Endodermal cell (in vitro differentiated cells): ENCODE measurements around the gene CAMTA1. TPM values are rescaled to one million over a fixed set of nuclear protein-coding genes. Genes with fewer than 3 reads are reported as not detected.
"Not testable (repeated sequence)": the region's sequence is repeated elsewhere in the genome, so short reads cannot be mapped to it uniquely, and the experiment has no call there.

ENCODE experiments used
- DNase-seq: peaks from one replicate; pipeline ENCODE4 v3.0.0-alpha.2; 2017
- H3K27ac ChIP-seq: 2 replicates; pipeline ENCODE4 v1.5.1; 2013; ENCODE audit warnings: mild to moderate bottlenecking, low read depth, low read length, moderate library complexity
- H3K27me3 ChIP-seq: 2 replicates; pipeline ENCODE4 v1.6.1; 2013; ENCODE audit warnings: mild to moderate bottlenecking, low read length, moderate library complexity; ENCODE audit not compliant: insufficient read depth, control insufficient read depth, poor library complexity, severe bottlenecking
- H3K36me3 ChIP-seq: 2 replicates; pipeline ENCODE4 v1.7.0; 2013; ENCODE audit warnings: mild to moderate bottlenecking, low read length, moderate library complexity; ENCODE audit not compliant: control insufficient read depth, insufficient read depth
- H3K4me1 ChIP-seq: one replicate; pipeline ENCODE4 v1.7.0; 2013; ENCODE audit warnings: low read length; ENCODE audit not compliant: control insufficient read depth, insufficient read depth
- H3K4me3 ChIP-seq: 2 replicates; pipeline ENCODE4 v1.5.1; 2013; ENCODE audit warnings: mild to moderate bottlenecking, low read length, moderate library complexity
- H3K9ac ChIP-seq: 2 replicates; pipeline ENCODE4 v1.6.1; 2013; ENCODE audit warnings: mild to moderate bottlenecking, low read length, moderate library complexity; ENCODE audit not compliant: poor library complexity, severe bottlenecking; ENCODE audit errors: extremely low read depth
- H3K9me3 ChIP-seq: 2 replicates; pipeline ENCODE4 v1.6.1; 2013; ENCODE audit warnings: mild to moderate bottlenecking, low read length, moderate library complexity; ENCODE audit not compliant: control insufficient read depth
- H3K27ac Mint-ChIP-seq: 2 replicates; pipeline ENCODE4 v1.8.0; 2020; ENCODE audit warnings: mixed read lengths
- H3K27me3 Mint-ChIP-seq: 2 replicates; pipeline ENCODE4 v1.8.0; 2021; ENCODE audit warnings: mild to moderate bottlenecking, mixed read lengths; ENCODE audit not compliant: insufficient read depth
- H3K36me3 Mint-ChIP-seq: 2 replicates; pipeline ENCODE4 v1.8.0; 2020; ENCODE audit warnings: low read depth, mixed read lengths
- H3K4me1 Mint-ChIP-seq: 2 replicates; pipeline ENCODE4 v1.8.0; 2020; ENCODE audit warnings: mixed read lengths
- H3K4me3 Mint-ChIP-seq: 2 replicates; pipeline ENCODE4 v1.8.0; 2020; ENCODE audit warnings: mild to moderate bottlenecking, moderate library complexity, mixed read lengths
- H3K9me3 Mint-ChIP-seq: 2 replicates; pipeline ENCODE4 v1.8.0; 2020; ENCODE audit warnings: mild to moderate bottlenecking, mixed read lengths
- WGBS, 2 experiments: methylation state at CpG; one replicate each; pipeline versions ENCODE4 v1.1.5 to v1.1.7; 2013; ENCODE audit warnings: missing lambda C conversion rate in 2 of 2, mixed read lengths in 1 of 2; ENCODE audit not compliant: insufficient coverage in 1 of 2, insufficient read length in 1 of 2; 5-methylcytosine and 5-hydroxymethylcytosine counted together
- total RNA-seq, 2 donors: library from RNA; stranded (reverse); fragmentation: NEBNext Ultra II Directional in 1 of 2; extraction: Animal tissue kit (Norgen Biotek cat#: 25700) in 1 of 2; gene quantifications; 2 replicates in 1 of 2; 3 replicates in 1 of 2; pipeline ENCODE4 v1.2.1, GENCODE V29; 2021
- TF ChIP-seq, protein P1 (sequence below): fragments of 200-600 bp; sonication (generic); conservative IDR thresholded peaks from 2 replicates; pipeline ENCODE4 v1.5.0; 2021; ENCODE audit warnings: antibody characterized with exemption, mild to moderate bottlenecking

The CAMTA1 gene
- total RNA-seq, 2 donors from 2014 or later, result 123 to 137 TPM

DNA sequence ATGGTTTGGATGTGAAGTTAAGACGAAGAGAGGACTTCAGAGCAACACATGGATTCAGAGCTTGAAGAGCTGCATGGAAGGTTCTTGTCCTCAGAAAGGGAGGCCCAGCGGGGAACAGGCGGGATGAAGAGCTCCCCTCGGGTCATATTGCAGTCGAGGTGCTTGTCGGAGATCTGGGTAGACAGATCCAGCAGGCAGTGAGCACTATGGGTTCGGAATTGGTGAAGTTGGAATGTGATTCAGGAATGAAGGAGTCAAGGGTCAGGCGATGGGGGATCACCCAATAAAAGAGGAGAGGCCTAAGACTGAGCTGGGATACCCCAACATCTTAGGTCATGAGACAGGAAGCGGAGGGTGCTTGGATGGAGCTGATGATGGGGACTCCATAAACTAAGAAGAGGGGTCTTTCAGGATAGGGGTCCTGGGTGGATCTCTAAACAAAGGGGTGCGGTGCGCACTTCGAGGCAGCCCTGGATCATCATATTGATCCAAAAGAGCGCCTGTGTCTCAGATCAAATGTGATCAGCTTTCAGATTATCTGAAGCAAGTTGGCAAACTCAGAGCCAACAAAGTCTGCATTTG lies 809.6 kb downstream of the CAMTA1 start:
- no peaks in the 10 kb centered on the region for H3K9me3 ChIP-seq
- WGBS, 2 experiments, result 93 to 94% methylated on average over 13 of the region's 13 CpGs
- TF ChIP-seq, protein P1, sequence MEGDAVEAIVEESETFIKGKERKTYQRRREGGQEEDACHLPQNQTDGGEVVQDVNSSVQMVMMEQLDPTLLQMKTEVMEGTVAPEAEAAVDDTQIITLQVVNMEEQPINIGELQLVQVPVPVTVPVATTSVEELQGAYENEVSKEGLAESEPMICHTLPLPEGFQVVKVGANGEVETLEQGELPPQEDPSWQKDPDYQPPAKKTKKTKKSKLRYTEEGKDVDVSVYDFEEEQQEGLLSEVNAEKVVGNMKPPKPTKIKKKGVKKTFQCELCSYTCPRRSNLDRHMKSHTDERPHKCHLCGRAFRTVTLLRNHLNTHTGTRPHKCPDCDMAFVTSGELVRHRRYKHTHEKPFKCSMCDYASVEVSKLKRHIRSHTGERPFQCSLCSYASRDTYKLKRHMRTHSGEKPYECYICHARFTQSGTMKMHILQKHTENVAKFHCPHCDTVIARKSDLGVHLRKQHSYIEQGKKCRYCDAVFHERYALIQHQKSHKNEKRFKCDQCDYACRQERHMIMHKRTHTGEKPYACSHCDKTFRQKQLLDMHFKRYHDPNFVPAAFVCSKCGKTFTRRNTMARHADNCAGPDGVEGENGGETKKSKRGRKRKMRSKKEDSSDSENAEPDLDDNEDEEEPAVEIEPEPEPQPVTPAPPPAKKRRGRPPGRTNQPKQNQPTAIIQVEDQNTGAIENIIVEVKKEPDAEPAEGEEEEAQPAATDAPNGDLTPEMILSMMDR, result no peak
- DNase-seq, result no peak
- H3K4me1 Mint-ChIP-seq, result peaks cover 4% of the 10 kb centered on the region
- no peak overlapping the region for H3K9ac ChIP-seq
- H3K9me3 Mint-ChIP-seq, result peaks cover 12% of the 10 kb centered on the region
- H3K36me3 Mint-ChIP-seq, result no peaks in the 10 kb centered on the region
- no peak overlapping the region for H3K4me3 ChIP-seq
- peaks cover 8% of the 10 kb centered on the region for H3K4me1 ChIP-seq
- H3K27ac ChIP-seq, result no peak overlapping the region
- no peak overlapping the region for H3K27ac Mint-ChIP-seq
- H3K27me3 ChIP-seq, result no peaks in the 10 kb centered on the region
- no peak overlapping the region for H3K4me3 Mint-ChIP-seq
- H3K27me3 Mint-ChIP-seq, result no peaks in the 10 kb centered on the region
- no peaks in the 10 kb centered on the region for H3K36me3 ChIP-seq

DNA sequence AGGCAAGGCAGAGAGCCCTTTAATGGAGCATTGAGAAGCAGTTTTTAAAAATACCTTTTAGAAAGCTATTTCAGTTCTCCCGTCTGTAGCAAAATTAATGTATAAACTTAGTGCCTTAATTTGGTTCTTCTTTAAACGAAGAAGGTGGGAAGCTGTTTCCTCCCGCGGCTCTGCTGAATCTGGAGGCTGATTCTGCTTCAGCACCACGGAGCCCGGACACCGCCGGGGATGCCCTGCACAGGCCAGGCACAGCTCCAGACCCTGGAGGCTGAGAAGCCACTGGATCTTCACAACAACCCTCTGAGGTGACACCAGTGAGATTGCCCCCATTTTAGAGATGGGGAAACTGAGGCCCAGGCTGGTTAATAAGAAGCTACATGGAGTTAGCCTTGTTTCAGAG lies 810.1 kb downstream of the CAMTA1 start:
- Mint-ChIP-seq H3K9me3 (peaks cover 18% of the 10 kb centered on the region), H3K27ac (no peak overlapping the region)
- no peak overlapping the region for H3K4me3 ChIP-seq

DNA sequence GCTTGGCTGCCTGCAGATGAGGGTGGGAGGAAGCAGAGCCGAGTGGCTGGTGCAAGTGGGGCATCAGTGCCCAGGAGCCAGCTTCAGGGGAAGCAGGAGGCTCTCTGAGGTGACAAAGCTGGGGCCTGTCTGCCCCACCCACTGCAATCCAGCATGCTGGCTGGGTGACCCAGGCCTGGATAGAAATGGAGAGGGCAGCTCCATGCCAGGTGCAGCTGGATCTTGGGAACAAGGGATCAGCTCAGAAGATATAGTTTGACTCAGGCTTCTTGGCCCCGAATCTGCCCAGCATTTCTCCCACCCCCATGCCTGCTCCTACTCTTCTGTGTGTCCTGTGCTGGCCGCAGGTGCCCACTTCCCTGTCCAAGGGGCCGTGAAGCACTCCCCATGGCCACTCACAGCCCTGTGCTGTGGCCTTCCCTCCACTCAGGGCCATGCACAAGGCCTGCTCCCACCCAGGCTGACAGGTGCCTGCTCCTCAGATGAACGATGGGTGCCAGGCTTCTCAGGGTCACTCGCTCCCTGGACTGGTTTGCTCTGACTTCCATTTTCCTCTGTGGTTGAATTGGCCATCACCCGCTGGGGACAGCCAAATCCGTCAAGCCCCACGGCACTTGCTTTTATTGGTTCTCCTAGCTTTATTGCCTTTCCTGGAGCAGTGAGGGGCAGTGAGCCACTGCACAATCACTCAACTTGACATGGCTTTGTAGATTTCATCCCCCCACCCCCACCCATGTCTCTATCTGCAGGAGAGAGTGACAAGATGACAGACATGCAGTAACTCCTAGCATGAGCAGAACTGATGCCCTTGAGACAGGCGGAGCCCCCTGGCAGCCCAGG lies 811.1 kb downstream of the CAMTA1 start:
- TF ChIP-seq, protein P1, result no peak
- no peaks in the 10 kb centered on the region for H3K36me3 ChIP-seq
- no peak overlapping the region for H3K4me3 ChIP-seq
- 91% methylated on average over 7 to 10 of the region's 10 CpGs for WGBS, 2 experiments
- Mint-ChIP-seq H3K27ac (no peak overlapping the region), H3K4me3 (no peak overlapping the region), H3K9me3 (peaks cover 20% of the 10 kb centered on the region), H3K36me3 (no peaks in the 10 kb centered on the region), H3K4me1 (peaks cover 3% of the 10 kb centered on the region), H3K27me3 (no peaks in the 10 kb centered on the region)
- no peaks in the 10 kb centered on the region for H3K9me3 ChIP-seq
- H3K9ac ChIP-seq, result no peak overlapping the region
- DNase-seq, result no peak
- no peaks in the 10 kb centered on the region for H3K27me3 ChIP-seq
- no peaks in the 10 kb centered on the region for H3K4me1 ChIP-seq
- no peak overlapping the region for H3K27ac ChIP-seq

More for the DNA sequence above, 810.1 kb downstream of the CAMTA1 start:
- H3K9ac ChIP-seq, result no peak overlapping the region
- H3K9me3 ChIP-seq, result no peaks in the 10 kb centered on the region
- no peaks in the 10 kb centered on the region for H3K27me3 Mint-ChIP-seq
- H3K27me3 ChIP-seq, result no peaks in the 10 kb centered on the region
- H3K4me3 Mint-ChIP-seq, result no peak overlapping the region
- 85 to 86% methylated on average over 5 to 8 of the region's 8 CpGs for WGBS, 2 experiments
- H3K4me1 Mint-ChIP-seq, result peaks cover 3% of the 10 kb centered on the region
- no peak overlapping the region for H3K27ac ChIP-seq
- peaks cover 5% of the 10 kb centered on the region for H3K4me1 ChIP-seq
- no peaks in the 10 kb centered on the region for H3K36me3 ChIP-seq
- DNase-seq, result peak; percentile 66
- no peaks in the 10 kb centered on the region for H3K36me3 Mint-ChIP-seq
- TF ChIP-seq, protein P1, result no peak

DNA sequence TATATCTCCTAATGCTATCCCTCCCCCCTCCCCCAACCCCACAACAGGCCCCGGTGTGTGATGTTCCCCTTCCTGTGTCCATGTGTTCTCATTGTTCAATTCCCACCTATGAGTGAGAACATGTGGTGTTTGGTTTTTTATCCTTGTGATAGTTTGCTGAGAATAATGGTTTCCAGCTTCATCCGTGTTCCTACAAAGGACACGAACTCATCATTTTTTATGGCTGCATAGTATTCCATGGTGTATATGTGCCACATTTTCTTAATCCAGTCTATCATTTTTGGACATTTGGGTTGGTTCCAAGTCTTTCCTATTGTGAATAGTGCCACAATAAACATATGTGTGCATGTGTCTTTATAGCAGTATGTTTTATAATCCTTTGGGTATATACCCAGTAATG lies 812.8 kb downstream of the CAMTA1 start:
- not testable (repeated sequence) for H3K9me3 ChIP-seq, H3K27me3 ChIP-seq, H3K27ac ChIP-seq, H3K36me3 ChIP-seq, H3K4me1 ChIP-seq, H3K4me3 ChIP-seq, H3K9ac ChIP-seq, H3K27ac Mint-ChIP-seq, H3K27me3 Mint-ChIP-seq, DNase-seq, H3K4me3 Mint-ChIP-seq, H3K4me1 Mint-ChIP-seq, H3K36me3 Mint-ChIP-seq
- H3K9me3 Mint-ChIP-seq, result peaks cover 26% of the 10 kb centered on the region
- no CpG with 5 or more reads among the region's 3 CpGs for WGBS, 2 experiments

DNA sequence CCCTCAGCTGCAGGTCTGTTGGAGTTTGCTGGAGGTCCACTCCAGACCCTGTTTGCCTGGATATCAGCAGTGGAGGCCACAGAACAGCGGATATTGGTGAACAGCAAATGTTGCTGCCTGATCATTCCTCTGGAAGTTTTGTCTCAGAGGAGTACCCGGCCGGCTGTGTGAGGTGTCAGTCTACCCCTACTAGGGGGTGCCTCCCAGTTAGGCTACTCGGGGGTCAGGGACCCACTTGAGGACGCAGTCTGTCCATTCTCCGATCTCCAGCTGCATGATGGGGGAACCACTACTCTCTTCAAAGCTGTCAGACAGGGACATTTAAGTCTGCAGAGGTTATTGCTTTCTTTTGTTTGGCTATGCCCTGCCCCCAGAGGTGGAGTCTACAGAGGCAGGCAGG lies 819.7 kb downstream of the CAMTA1 start:
- peaks cover 11% of the 10 kb centered on the region for H3K4me1 ChIP-seq
- Mint-ChIP-seq H3K4me1 (peaks cover 23% of the 10 kb centered on the region), H3K36me3 (peaks cover 11% of the 10 kb centered on the region), H3K9me3 (peaks cover 53% of the 10 kb centered on the region)
- not testable (repeated sequence) for H3K27me3 Mint-ChIP-seq, DNase-seq, H3K27ac Mint-ChIP-seq, H3K27ac ChIP-seq, H3K9ac ChIP-seq, H3K4me3 Mint-ChIP-seq, H3K36me3 ChIP-seq, H3K27me3 ChIP-seq, H3K4me3 ChIP-seq
- 92 to 96% methylated on average over 6 of the region's 6 CpGs for WGBS, 2 experiments
- peaks cover 19% of the 10 kb centered on the region for H3K9me3 ChIP-seq
